ENCODE results near the gene EPHA4.

EPHA4 gene

GRCh38 chr2:221372159-221372884, 199.8 kb downstream of the EPHA4 start:
- TF ChIP-seq CTCF (IDR thresholded peaks at IDR 0.05; ENCODE audit: low read depth, low read length), result no peak
- no peak for DNase-seq (ENCODE audit: low read depth in 2 of 2)
- H3K4me3 ChIP-seq (replicated peaks in 1 of 2; ENCODE audit: low read depth in 2 of 2, low read length in 2 of 2), result no peak overlapping the region

- DNase-seq (ENCODE audit: low read depth in 2 of 2), result no peak
- no peak for TF ChIP-seq CTCF (IDR thresholded peaks at IDR 0.05; ENCODE audit: low read depth, low read length)
- H3K4me3 ChIP-seq (replicated peaks in 1 of 2; ENCODE audit: low read depth in 2 of 2, low read length in 2 of 2), result no peak overlapping the region
These were observed 200.8 kb downstream of the EPHA4 start for GRCh38 chr2:221371347-221371746.

GRCh38 chr2:221370857-221371211, 201.3 kb downstream of the EPHA4 start:
- DNase-seq (ENCODE audit: low read depth in 2 of 2), result no peak
- TF ChIP-seq CTCF (IDR thresholded peaks at IDR 0.05; ENCODE audit: low read depth, low read length), result no peak
- H3K4me3 ChIP-seq (replicated peaks in 1 of 2; ENCODE audit: low read depth in 2 of 2, low read length in 2 of 2), result no peak overlapping the region

- H3K4me3 ChIP-seq (replicated peaks in 1 of 2; ENCODE audit: low read depth in 2 of 2, low read length in 2 of 2), result no peak overlapping the region
- no peak for TF ChIP-seq CTCF (IDR thresholded peaks at IDR 0.05; ENCODE audit: low read depth, low read length)
- DNase-seq (ENCODE audit: low read depth in 2 of 2), result no peak
These were observed 201.8 kb downstream of the EPHA4 start for GRCh38 chr2:221370076-221370856.

Data from cardiac fibroblast (primary cell).